GM19467 (cell line): ENCODE results near the gene IFITM1.
"Not testable (repeated sequence)": the region's sequence is repeated elsewhere in the genome, so short reads cannot be mapped to it uniquely, and the experiment has no call there.

Experiments used
- ATAC-seq: cut with Tn5 transposase; IDR thresholded peaks from one replicate; pipeline ENCODE4 v1.9.1; 2021; ENCODE audit warnings: mild to moderate bottlenecking, moderate library complexity; ENCODE audit not compliant: unreplicated experiment

Gene IFITM1

DNA sequence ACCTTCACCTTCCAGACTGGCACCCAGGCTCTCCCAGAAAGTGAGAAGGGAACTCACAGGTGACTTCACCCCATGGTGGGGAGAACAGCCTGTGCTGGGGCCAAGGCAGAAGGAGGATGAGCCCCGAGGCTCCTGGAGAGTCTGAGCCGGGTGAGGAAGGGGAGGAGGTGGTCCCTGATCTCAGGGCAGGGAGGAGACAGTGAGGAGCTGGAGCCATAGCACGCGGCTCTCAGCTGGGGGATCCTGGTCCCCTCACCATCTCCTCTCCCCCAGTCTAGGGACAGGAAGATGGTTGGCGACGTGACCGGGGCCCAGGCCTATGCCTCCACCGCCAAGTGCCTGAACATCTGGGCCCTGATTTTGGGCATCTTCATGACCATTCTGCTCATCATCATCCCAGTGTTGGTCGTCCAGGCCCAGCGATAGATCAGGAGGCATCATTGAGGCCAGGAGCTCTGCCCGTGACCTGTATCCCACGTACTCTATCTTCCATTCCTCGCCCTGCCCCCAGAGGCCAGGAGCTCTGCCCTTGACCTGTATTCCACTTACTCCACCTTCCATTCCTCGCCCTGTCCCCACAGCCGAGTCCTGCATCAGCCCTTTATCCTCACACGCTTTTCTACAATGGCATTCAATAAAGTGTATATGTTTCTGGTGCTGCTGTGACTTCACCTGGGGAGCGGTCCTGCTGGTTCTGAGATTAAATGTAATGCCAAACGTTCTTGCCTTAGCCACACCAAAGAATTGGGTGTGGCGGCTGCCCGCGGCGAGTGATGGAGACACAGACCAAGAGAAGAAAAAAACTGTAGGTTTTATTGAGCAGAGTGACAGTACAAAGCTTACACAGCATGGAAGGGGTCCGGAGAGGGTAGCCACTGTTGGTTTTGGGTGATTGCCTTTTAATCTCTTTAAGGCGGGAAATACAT, 4.8 kb upstream of the IFITM1 start:
- ATAC-seq: not testable (repeated sequence)

GRCh38 chr11:309979-310572, 3.8 kb upstream of the IFITM1 start:
- ATAC-seq: not testable (repeated sequence)

DNA sequence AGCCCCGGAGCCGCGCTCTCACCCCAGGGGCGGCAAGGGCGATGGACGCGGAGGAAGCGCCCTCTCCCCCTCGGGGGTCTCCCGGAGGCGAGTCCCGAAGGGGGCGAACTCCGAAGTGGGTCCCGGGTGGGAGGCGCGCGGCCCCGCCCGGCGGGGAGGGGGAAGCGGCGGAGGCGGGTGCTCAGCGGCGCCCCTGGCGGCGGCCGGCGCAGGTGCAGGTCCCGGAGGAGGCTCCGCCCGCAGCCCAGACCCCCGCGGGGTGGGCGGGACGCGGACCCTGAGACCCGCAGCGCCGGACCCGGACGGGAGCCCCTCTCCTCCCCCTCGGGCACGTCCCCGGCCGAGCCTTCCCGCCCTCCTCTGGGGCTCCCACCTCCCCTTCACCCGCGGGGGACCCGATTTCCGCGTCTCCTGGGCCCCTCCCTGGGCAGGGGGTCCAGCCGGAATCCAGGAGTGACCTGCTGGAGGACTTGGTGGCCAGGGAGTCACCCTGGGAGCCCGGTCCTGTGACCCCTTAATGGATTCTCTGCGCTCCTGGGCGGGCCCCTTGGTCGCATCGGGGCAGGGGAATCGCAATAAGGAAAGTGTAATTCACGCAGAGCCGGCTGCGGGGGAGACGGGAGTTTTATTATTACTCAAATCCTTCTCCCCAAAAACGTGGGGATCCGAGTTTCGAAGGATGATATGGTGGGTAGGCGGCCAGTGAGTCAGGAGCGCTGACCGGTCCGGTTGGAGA, 2.7 kb upstream of the IFITM1 start:
- ATAC-seq: not testable (repeated sequence)

DNA sequence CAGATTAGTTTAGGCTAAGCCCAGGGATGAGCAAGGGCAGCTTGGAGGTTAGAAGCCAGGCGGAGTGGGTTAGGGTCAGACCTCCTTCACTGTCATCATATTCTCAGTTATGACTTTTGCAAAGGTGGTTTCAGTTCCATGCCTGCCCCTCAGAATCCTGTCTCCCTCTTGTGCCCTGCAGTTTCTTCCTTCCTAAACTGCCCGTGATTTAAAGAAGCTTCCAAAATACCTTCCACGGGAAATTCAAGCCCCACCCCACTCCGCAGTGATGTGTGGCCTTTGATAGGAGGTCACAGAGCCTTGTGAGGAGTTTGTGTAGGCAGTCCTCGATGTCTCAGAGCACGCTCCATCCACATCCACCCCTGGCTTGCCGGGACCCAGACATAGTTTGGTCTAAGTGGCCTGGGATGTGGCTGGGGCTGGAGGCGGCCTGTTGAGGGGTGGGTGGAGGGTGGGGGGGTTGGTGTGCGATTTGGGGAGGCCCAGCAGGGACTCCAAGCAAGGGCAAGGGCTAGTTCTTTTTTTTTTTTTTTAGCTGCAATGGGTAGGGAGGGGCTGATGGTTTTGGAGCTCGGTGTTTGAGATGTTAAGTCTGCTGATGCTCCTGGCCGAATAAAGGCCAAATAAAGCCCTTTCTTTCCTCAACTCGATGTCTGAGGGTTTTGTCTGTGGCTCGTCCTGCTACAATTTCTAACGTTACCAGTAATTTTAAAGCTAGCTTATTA, 1.6 kb upstream of the IFITM1 start:
- ATAC-seq: no peak

- ATAC-seq: no peak
These were observed 495 bp upstream of the IFITM1 start for GRCh38 chr11:313304-313786.

DNA sequence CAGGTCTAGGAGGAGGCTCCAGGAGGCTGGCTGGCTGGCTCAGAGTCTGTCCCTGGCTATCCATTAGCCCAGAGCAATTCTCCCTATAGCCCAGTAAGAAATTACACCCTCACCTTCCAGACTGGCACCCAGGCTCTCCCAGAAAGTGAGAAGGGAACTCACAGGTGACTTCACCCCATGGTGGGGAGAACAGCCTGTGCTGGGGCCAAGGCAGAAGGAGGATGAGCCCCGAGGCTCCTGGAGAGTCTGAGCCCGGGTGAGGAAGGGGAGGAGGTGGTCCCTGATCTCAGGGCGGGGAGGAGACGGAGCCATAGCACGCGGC, 675 bp downstream of the IFITM1 start:
- ATAC-seq: not testable (repeated sequence)

DNA sequence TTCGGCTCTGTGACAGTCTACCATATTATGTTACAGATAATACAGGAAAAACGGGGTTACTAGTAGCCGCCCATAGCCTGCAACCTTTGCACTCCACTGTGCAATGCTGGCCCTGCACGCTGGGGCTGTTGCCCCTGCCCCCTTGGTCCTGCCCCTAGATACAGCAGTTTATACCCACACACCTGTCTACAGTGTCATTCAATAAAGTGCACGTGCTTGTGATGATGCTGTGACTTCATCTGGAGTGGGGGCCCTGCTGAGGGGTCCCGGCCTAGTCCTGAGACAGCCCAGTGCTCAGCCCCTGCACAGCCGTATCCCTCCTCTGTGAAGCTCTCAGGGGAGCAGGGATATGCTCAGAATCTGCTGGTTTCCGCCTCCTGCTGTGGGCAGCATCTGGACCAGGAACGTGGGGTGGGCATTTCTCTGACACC, 1.2 kb downstream of the IFITM1 start:
- ATAC-seq: no peak

- no peak for ATAC-seq
These were observed 1.7 kb downstream of the IFITM1 start for GRCh38 chr11:315516-315994.

DNA sequence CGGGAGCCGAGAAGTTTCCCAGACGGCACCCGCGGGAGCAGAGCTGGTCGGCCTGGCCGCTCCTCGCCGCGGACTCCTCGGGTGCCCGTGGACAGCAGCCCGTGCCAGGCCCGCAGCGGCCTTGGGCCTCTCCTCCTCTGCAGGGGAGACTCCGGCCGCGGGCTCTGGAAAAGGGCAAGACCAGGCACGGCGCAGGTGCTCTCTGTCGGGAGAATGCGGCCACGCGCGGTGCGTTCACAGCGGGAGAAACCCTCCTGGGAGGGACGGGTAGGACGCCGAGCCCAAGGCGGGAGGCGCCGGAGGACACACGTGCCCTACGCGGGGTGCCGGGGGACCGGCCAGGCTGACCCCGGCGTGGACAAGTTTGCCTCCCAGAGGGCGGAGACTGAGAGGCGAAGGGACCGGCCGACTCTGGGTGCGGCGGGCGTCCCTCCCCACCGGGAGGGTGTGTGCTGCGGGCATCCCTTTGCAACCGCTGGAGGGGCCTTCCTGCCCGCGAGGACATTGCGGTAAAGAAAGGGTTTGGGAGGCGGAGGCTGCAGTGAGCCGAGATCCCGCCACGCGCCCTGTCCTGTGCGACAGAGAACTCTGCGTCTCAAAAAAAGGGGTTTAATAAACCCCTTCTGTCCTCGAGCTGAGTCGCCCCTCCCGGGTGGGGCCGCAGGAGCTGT, 2.3 kb downstream of the IFITM1 start:
- no peak for ATAC-seq

- ATAC-seq: no peak
These were observed 3.1 kb downstream of the IFITM1 start for GRCh38 chr11:316891-317301.

DNA sequence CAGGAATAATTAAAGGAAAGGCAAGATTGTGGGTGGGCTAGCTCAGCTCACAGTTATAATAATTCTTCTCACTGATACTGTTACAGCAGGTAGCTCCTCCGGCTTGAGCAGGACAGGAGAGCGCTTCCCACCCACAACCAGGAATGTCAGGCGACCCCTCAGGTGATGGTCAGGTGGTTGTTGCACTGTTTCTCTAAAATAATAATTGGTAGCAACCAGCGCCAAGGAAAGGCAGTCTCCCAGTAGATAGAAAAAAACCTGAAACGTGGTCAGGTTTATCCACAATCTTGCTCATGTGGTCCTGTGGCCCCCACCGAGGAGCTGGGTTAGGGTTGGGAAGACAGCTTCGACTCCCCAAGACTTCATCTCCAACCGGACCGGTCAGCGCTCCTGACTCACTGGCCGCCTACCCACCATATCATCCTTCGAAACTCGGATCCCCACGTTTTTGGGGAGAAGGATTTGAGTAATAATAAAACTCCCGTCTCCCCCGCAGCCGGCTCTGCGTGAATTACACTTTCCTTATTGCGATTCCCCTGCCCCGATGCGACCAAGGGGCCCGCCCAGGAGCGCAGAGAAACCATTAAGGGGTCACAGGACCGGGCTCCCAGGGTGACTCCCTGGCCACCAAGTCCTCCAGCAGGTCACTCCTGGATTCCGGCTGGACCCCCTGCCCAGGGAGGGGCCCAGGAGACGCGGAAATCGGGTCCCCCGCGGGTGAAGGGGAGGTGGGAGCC, 4.0 kb downstream of the IFITM1 start:
- not testable (repeated sequence) for ATAC-seq

DNA sequence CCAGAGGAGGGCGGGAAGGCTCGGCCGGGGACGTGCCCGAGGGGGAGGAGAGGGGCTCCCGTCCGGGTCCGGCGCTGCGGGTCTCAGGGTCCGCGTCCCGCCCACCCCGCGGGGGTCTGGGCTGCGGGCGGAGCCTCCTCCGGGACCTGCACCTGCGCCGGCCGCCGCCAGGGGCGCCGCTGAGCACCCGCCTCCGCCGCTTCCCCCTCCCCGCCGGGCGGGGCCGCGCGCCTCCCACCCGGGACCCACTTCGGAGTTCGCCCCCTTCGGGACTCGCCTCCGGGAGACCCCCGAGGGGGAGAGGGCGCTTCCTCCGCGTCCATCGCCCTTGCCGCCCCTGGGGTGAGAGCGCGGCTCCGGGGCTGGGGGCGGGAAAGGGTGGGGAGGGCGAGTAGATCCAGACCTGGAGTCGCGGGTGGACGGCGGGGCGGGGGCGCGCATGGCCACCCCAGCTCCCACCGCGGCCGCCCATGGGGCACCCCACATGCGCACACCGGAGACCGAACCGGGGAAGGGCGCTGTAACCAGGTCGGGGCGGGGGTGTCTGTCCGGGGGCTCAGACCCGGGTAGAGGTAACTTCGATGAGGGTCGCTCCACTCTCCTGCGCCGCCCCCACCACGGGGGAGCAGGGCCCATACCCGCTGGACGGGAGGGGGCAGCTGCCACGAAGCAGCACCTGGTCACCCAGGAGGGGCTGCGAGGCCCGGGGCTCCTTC, 4.7 kb downstream of the IFITM1 start:
- not testable (repeated sequence) for ATAC-seq

DNA sequence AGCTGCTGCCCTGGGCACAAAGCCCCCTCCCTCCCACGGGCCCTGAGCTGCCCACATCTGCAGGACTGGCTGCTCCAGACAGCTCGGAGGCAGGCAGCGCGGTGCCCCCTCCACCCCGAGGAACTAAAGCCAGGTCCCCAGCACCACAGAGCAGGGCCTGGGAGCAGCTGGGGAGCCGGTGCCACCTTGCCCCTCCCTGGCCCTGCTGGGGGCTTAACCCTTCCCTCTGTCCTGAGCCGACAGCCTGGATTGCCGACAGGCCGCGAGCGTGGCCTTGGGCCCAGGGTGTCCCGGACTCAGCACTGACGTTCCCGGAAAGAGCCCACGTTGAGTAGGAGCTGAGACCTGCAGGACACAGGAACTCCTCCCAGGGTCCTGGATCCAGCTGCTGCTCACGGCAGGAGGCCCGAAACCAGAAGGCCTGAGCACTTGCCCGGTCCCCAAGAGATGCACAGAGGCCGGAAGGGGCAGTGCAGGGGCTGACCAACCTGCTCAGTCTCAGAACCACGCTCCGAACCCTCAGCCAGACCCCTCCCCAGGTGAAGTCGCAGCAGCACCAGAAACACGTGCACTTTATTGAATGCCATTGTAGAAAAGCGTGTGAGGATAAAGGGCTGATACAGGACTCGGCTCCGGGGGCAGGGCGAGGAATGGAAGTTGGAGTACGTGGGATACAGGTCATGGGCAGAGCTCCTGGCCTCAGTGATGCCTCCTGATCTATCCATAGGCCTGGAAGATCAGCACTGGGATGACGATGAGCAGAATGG, 5.5 kb downstream of the IFITM1 start:
- ATAC-seq: not testable (repeated sequence)

DNA sequence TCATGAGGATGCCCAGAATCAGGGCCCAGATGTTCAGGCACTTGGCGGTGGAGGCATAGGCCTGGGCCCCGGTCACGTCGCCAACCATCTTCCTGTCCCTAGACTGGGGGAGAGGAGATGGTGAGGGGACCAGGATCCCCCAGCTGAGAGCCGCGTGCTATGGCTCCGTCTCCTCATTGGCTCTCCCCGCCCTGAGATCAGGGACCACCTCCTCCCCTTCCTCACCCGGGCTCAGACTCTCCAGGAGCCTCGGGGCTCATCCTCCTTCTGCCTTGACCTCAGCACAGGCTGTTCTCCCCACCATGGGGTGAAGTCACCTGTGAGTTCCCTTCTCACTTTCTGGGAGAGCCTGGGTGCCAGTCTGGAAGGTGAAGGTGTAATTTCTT, 6.0 kb downstream of the IFITM1 start:
- ATAC-seq: not testable (repeated sequence)

- no peak for ATAC-seq
These were observed 10.3 kb downstream of the IFITM1 start for GRCh38 chr11:324156-324555.

GRCh38 chr11:324593-325517, 11.0 kb downstream of the IFITM1 start:
- not testable (repeated sequence) for ATAC-seq
